Psoas muscle (tissue), 8 donors: ENCODE results near the gene FGFR2. TPM values are rescaled to one million over a fixed set of nuclear protein-coding genes. Genes with fewer than 3 reads are reported as not detected.

Experiments used
- ATAC-seq, 4 donors: fragments of 200-7000 bp; cut with Tn5 transposase; one replicate each; pipeline ENCODE4 v1.9.1; 2020; ENCODE audit warnings: moderate library complexity in 3 of 4, mild to moderate bottlenecking in 2 of 4
- DNase-seq, 2 donors: peaks; one replicate each; pipeline ENCODE4 v3.0.0-alpha.2; 2020
- H3K27ac ChIP-seq: fragments of 200-600 bp; one replicate; pipeline ENCODE4 v1.8.0; 2022
- H3K27me3 ChIP-seq, 3 donors: fragments of 200-600 bp in 1 of 3; one replicate each; pipeline versions ENCODE4 v1.6.1 to v1.8.0; 2013 to 2022; ENCODE audit warnings: low read length in 2 of 3, mild to moderate bottlenecking in 2 of 3, moderate library complexity in 1 of 3; ENCODE audit not compliant: insufficient read depth in 3 of 3
- H3K36me3 ChIP-seq, 2 donors: fragments of 200-600 bp in 1 of 2; one replicate each; pipeline versions ENCODE4 v1.6.1 to v1.8.0; 2013 to 2022; ENCODE audit warnings: low read depth in 1 of 2, mild to moderate bottlenecking in 1 of 2, moderate library complexity in 1 of 2; ENCODE audit not compliant: insufficient read depth in 1 of 2
- H3K4me1 ChIP-seq: fragments of 200-600 bp; one replicate; pipeline ENCODE4 v1.8.0; 2022
- H3K4me3 ChIP-seq: fragments of 200-600 bp; one replicate; pipeline ENCODE4 v1.8.0; 2022; ENCODE audit warnings: mild to moderate bottlenecking
- H3K9me3 ChIP-seq: fragments of 200-600 bp; one replicate; pipeline ENCODE4 v1.8.0; 2022
- CTCF ChIP-seq: fragments of 200-600 bp; IDR thresholded peaks from one replicate; pipeline ENCODE4 v1.8.0; 2022; ENCODE audit warnings: antibody characterized with exemption
- WGBS, 3 donors: extraction: QIAGEN DNeasy Blood & Tissue Kit; methylation state at CpG; one replicate each; pipeline versions ENCODE4 v1.1.6 to v1.1.7; 2013; 5-methylcytosine and 5-hydroxymethylcytosine counted together
- intact Hi-C, 2 donors: fragments of 100-400 bp; cut with DNase I; formaldehyde crosslinking; loops; one replicate each; pipeline versions ENCODE4 v1.11.0 to v1.14.2; 2022
- polyA plus RNA-seq, 3 donors: library from polyadenylated mRNA; stranded (reverse); fragments of 200-250 nt; gene quantifications; one replicate each; pipeline ENCODE4 v1.2.3, GENCODE V29; 2013
- total RNA-seq, 4 donors: library from RNA; stranded (reverse); fragmentation: NEBNext Ultra II Directional in 2 of 4; extraction: Animal tissue kit (Norgen Biotek cat#: 25700) in 2 of 4; gene quantifications; one replicate each; pipeline versions ENCODE4 v1.2.1 to v1.2.4, GENCODE V29; 2021 to 2023
- donor health status: healthy with polysubstance abuse.
- donor health status: DM: no; HTN: no; CAD: no; lungs with moderate emphysema.
- donor health status: Bipolar disorder and iron deficiency.
- donor health status: healthy.
- donor health status: DM: yes; HTN: yes; CAD: no.
- donor health status: DM: no; HTN: no; CAD: no.
- donor health status: DM: no; HTN: no; CAD: no.
- donor health status: DM: yes; HTN: yes; CAD: no.

Gene FGFR2
- total and polyA plus RNA-seq, 7 donors = 0.08 to 0.50 (median 0.20) TPM; not detected in 2

- Histone ChIP-seq H3K27ac (no peak overlapping the region), H3K4me1 (no peaks in the 10 kb centered on the region), H3K4me3 (no peak overlapping the region), H3K36me3 (no peaks in the 10 kb centered on the region), H3K9me3 (no peaks in the 10 kb centered on the region), H3K27me3 (no peaks in the 10 kb centered on the region)
- no peak for TF ChIP-seq CTCF
- no peak for DNase-seq
- no peak for ATAC-seq
- WGBS, 3 donors = 41 to 42% (median 41%) methylated on average over 3 of the region's 3 CpGs
- intact Hi-C loops = no loop called here
Measured at GRCh38 chr10:121457729-121458128, 140.5 kb downstream of the FGFR2 start.

- ATAC-seq (no peak), DNase-seq (no peak)
- intact Hi-C loops = no loop called here
- Histone ChIP-seq H3K36me3 (no peaks in the 10 kb centered on the region), H3K27ac (no peak overlapping the region), H3K9me3 (no peaks in the 10 kb centered on the region), H3K4me1 (no peaks in the 10 kb centered on the region), H3K27me3 (peaks cover 0 to under 1% (median 0%) of the 10 kb centered on the region in 3 donors), H3K4me3 (no peak overlapping the region)
- WGBS, 3 donors = 73 to 76% (median 74%) methylated on average over 5 of the region's 5 CpGs
- no peak for TF ChIP-seq CTCF
Measured at GRCh38 chr10:121455377-121455776, 142.9 kb downstream of the FGFR2 start.

- no peaks in the 10 kb centered on the region for H3K4me1 ChIP-seq
- intact Hi-C loops = no loop called here
- H3K27me3 ChIP-seq = peaks cover 0 to 3% (median 0%) of the 10 kb centered on the region in 3 donors
- no peak for ATAC-seq
- TF ChIP-seq CTCF = no peak
- DNase-seq = no peak
- no peak overlapping the region for H3K4me3 ChIP-seq
- WGBS, 3 donors = 79 to 91% (median 82%) methylated on average over 4 of the region's 4 CpGs
- no peaks in the 10 kb centered on the region for H3K36me3 ChIP-seq
- H3K9me3 ChIP-seq = no peaks in the 10 kb centered on the region
- no peak overlapping the region for H3K27ac ChIP-seq
Measured at GRCh38 chr10:121454781-121455180, 143.5 kb downstream of the FGFR2 start.

GRCh38 chr10:121453160-121453559, 145.1 kb downstream of the FGFR2 start:
- ATAC-seq (no peak), DNase-seq (no peak)
- Histone ChIP-seq H3K4me1 (no peaks in the 10 kb centered on the region), H3K27ac (no peak overlapping the region), H3K36me3 (no peaks in the 10 kb centered on the region), H3K9me3 (no peaks in the 10 kb centered on the region), H3K4me3 (no peak overlapping the region), H3K27me3 (peaks cover 0 to 3% (median 0%) of the 10 kb centered on the region in 3 donors)
- intact Hi-C loops = no loop called here
- WGBS, 3 donors = 74 to 80% (median 74%) methylated on average over 3 of the region's 3 CpGs
- no peak for TF ChIP-seq CTCF

GRCh38 chr10:121452581-121452980, 145.7 kb downstream of the FGFR2 start:
- 60 to 66% (median 62%) methylated on average over 4 of the region's 4 CpGs for WGBS, 3 donors
- Histone ChIP-seq H3K27ac (no peak overlapping the region), H3K4me3 (no peak overlapping the region), H3K4me1 (no peaks in the 10 kb centered on the region), H3K9me3 (no peaks in the 10 kb centered on the region), H3K27me3 (peaks cover 0 to 3% (median 0%) of the 10 kb centered on the region in 3 donors), H3K36me3 (no peaks in the 10 kb centered on the region)
- no peak for DNase-seq
- TF ChIP-seq CTCF = no peak
- no peak for ATAC-seq
- intact Hi-C loops = no loop called here
